T-helper 22 cell (primary cell): Measurements from ENCODE around the gene RTF1.
"Not testable (repeated sequence)": the region's sequence is repeated elsewhere in the genome, so short reads cannot be mapped to it uniquely, and the experiment has no call there.

Source experiments
- DNase-seq: peaks from one replicate; pipeline ENCODE4 v3.0.0-alpha.2; 2020; ENCODE audit warnings: low read depth

The RTF1 gene

GRCh38 chr15:41437448-41437847, 20.6 kb downstream of the RTF1 start:
- DNase-seq, result no peak

GRCh38 chr15:41438206-41438605, 21.3 kb downstream of the RTF1 start:
- DNase-seq, result no peak

DNA sequence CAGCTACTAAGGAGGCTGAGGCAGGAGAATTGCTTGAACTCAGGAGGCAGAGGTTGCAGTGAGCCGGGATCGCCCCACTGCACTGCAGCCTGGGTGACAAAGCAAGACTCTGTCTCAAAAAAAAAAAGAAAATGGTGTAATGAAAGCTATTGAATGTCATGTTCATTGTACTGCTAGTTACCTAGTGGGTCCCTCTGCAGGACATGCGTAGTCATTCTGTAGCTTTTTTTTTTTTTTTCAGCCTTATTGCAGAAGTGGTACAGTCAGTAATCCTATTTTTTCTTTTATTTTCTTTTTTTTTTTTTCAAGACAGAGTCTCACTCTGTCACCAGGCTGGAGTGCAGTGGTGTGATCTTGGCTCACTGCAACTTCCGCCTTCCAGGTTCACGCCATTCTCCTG, 21.9 kb downstream of the RTF1 start:
- DNase-seq, result not testable (repeated sequence)

GRCh38 chr15:41443275-41443674, 26.4 kb downstream of the RTF1 start:
- no peak for DNase-seq

- no peak for DNase-seq
Observed at GRCh38 chr15:41445399-41445798, 28.5 kb downstream of the RTF1 start.

DNA sequence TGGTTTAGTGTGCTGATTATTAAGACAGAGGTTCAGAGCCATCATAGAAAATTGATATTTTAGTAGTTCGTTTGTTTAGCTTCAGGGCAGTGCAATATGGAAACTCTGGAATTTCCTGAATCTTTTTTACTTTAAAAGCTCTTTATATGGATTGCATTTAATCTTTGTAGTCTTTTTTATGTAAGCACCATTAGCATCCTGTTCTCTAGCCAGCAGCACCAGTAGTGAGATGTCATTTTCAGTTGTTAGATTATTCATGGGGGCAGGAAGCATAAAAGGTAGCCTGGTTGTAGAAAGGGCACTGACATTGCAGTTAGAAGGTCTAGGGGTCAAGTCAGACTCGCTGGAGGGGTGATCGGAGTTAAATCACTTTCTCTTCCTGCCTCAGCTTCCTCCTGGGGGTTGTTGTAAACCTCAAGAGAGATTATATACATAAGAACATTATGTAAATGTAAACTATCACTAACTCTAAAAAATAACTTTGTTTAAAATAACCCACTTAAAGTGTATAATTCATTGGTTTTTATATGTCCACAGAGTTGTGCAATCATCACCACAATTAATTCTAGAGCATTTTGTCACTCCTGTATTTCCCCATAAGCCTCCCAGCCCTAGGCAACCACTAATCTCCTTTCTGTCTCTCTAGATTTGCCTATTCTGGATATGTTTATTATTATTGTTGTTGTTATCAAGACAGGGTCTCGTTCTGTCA, 45.3 kb downstream of the RTF1 start:
- no peak for DNase-seq

GRCh38 chr15:41464889-41465580, 48.1 kb downstream of the RTF1 start:
- DNase-seq, result no peak

DNA sequence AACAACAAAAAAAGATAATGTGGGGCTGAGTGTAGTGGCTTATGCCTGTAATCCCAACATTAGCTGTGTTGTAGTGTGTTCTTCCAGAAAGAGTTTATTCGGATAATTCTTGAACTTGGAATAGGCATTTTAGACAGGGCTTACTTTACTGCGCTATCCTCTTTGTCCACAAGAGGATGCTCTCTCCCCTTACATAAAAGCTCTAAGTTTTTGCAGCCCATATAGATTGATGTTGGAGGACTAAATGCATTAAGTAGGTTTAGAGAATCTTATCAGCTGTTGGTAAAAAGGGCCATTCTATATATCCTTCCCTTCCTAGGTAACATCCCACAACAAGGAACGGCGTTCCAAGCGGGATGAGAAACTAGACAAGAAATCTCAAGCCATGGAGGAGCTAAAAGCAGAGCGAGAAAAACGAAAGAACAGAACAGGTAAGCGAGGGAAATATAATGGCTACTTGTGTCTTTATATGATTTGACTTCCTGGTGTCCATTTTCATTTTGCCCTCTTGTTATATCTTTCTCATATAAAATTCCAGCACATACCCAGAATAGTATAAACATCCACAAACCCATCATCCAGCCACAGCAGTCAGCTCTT, 49.0 kb downstream of the RTF1 start:
- no peak for DNase-seq

DNA sequence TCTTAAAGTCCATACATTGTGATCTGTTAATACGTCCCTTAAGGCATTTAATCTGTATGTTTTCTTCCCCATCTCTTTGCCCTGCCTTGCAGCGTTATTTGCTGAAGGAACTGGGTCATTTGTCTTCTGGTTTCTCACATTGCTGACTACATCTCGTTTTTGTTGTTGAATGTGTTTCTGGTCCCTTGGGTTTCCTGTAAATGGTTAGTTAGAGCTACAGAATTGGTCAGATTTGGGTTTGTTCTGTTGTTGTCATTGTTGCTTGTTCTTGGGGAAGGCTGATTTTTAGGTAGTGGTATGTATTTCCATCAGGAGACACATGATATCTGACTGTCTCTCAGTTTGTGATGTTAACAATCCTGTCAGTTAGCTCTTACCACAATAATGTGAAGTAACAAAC, 49.8 kb downstream of the RTF1 start:
- no peak for DNase-seq

GRCh38 chr15:41469644-41470043, 52.7 kb downstream of the RTF1 start:
- DNase-seq, result not testable (repeated sequence)

- no peak for DNase-seq
Observed at GRCh38 chr15:41473418-41473817, 56.5 kb downstream of the RTF1 start.

GRCh38 chr15:41474436-41474835, 57.5 kb downstream of the RTF1 start:
- DNase-seq, result no peak

DNA sequence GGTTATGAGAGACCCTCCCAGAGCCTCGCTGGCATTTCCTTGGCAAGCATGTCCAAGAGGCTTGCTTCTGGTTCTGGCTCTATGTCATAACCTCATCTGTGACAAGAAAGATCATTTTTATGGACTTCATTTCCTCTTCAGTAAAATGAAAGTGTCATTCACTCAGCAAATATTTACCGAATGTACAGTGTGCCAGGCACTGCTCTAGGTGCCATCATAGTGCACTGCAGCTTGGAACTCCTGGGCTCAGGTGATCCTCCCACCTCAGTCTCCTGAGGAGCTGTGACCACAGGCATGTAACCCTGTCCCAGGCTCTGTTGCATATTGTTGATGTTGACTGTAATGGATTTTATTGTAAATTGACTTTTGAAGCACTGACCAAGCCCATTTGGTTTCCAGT, 58.0 kb downstream of the RTF1 start:
- DNase-seq, result no peak

- no peak for DNase-seq
Observed at GRCh38 chr15:41476416-41477048, 59.6 kb downstream of the RTF1 start.

GRCh38 chr15:41480396-41481140, 63.7 kb downstream of the RTF1 start:
- DNase-seq, result no peak

DNA sequence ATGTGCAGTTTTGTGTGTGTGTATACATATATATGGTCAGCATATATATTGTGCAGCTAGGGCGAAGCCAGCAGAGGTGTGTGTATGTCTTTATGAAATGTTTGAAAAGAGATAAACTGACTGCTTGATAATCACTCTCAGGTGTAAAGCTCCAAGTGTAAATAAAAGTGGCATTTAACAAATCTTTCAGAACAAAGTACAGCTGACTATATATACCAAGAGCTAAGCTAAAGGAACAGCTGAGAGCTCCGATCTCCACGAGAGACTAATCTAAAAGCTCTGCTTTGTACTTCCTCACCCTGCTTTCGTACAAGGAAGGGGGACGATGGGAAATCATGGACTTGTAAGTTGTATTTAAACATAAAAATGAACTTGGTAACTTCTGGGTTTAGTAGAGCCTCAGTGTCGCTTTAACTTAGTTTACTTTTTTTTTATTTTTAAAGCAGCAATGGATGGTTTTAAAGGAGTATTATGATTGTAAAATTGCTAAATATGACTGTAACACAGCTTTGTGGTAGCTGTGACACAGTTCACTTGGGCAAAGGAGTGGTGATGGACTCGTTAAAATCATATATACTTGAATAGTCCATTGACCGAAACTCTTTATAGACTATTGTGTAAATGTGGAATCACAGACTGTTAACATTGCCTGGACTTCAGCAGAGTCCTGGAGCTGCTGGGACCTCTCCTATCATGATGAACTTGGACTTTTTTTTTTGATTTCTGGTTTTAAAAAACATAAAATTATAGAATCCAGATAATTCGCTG, 65.4 kb downstream of the RTF1 start:
- DNase-seq, result no peak

GRCh38 chr15:41483115-41483514, 66.2 kb downstream of the RTF1 start:
- DNase-seq, result no peak

DNA sequence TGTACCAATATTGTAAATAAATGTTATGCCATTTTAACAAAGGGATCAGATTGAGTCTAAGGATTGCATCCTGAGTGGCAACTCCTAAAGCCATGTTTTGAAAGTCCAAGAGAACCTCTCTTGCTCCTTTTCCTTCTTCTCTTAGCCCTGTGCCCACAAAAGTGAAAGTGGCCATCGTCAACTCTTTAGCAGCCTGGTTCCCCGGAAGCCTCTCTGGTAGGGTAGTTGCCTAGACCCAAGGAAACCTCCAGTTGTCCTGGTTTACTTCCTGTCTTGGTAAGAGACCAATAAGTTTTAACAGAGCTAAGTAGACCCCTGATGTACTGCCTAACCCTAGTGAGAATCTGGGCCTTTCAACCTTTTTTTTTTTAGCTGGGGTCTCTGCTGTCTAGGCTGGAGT, 66.6 kb downstream of the RTF1 start:
- DNase-seq, result no peak

DNA sequence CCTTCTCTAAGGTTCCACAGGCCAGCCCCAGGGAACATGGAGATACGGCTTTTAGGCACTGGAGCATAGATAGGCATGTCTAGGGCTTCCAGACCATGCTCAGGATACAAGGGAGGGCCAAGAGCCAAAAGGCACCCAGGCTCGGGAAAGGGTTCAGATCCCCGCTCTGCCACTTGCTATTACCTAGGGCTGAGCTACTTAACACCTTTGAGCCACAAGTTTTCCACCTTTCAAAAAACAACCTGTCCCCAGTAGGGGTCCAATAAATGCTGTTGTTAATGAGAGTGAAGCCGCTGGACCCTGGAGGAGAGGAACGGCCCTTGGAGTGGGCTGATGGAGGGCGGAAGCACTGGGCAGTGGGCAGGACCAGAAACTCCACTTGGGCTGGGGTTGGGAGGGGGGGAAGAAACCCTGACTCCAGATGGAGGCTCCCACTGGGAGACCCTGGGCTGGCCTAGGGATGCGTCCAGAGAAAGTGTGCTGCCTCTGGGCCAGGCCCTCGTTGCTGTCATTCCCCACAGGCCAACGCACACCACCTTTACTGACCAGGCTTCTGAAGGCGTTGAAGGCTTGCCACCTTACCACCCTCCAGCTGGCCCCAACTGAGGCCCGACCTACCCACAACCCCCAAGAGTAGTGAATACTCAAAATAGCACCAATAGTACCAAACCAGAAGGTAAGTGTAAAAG, 68.2 kb downstream of the RTF1 start:
- DNase-seq, result no peak

GRCh38 chr15:41486286-41486685, 69.4 kb downstream of the RTF1 start:
- DNase-seq, result no peak

GRCh38 chr15:41487381-41487780, 70.5 kb downstream of the RTF1 start:
- no peak for DNase-seq
